Measurements from ENCODE around the gene ZNF785. TPM values are rescaled to one million over a fixed set of nuclear protein-coding genes. Genes with fewer than 3 reads are reported as not detected.
A peak's percentile ranks its signal among the peaks of the same experiment; 100 is the strongest.

Gene ZNF785
- total and polyA plus RNA-seq, 7 donors, result 0.92 to 19.9 (median 7.8) TPM

GRCh38 chr16:30619638-30620037, 34.1 kb upstream of the ZNF785 start:
- Histone ChIP-seq H3K36me3 (no peaks in the 10 kb centered on the region), H3K9me3 (no peaks in the 10 kb centered on the region), H3K27me3 (peaks cover 0 to 4% (median 0%) of the 10 kb centered on the region in 3 donors), H3K4me3 (no peak overlapping the region), H3K27ac (no peak overlapping the region), H3K4me1 (no peaks in the 10 kb centered on the region)
- intact Hi-C loops (cut with DNase I), result no loop called here
- DNase-seq, result no peak
- no peak for TF ChIP-seq EP300 (IDR thresholded peaks at IDR 0.05)
- TF ChIP-seq POLR2A (IDR thresholded peaks at IDR 0.05), result no peak
- no peak for TF ChIP-seq POLR2AphosphoS5 (IDR thresholded peaks at IDR 0.05)
- TF ChIP-seq CTCF (IDR thresholded peaks at IDR 0.05), result no peak
- WGBS, 2 donors, result 86 to 91% methylated on average over 5 of the region's 5 CpGs

GRCh38 chr16:30619202-30619601, 33.7 kb upstream of the ZNF785 start:
- WGBS, 2 donors, result 86 to 94% methylated on average over 4 of the region's 4 CpGs
- intact Hi-C loops (cut with DNase I), result no loop called here
- Histone ChIP-seq H3K4me3 (no peak overlapping the region), H3K9me3 (no peaks in the 10 kb centered on the region), H3K4me1 (no peaks in the 10 kb centered on the region), H3K27ac (no peak overlapping the region), H3K36me3 (no peaks in the 10 kb centered on the region), H3K27me3 (peaks cover 0 to 4% (median 0%) of the 10 kb centered on the region in 3 donors)
- TF ChIP-seq CTCF (IDR thresholded peaks at IDR 0.05), result no peak
- no peak for TF ChIP-seq POLR2A (IDR thresholded peaks at IDR 0.05)
- TF ChIP-seq POLR2AphosphoS5 (IDR thresholded peaks at IDR 0.05), result no peak
- no peak for TF ChIP-seq EP300 (IDR thresholded peaks at IDR 0.05)
- no peak for DNase-seq

DNA sequence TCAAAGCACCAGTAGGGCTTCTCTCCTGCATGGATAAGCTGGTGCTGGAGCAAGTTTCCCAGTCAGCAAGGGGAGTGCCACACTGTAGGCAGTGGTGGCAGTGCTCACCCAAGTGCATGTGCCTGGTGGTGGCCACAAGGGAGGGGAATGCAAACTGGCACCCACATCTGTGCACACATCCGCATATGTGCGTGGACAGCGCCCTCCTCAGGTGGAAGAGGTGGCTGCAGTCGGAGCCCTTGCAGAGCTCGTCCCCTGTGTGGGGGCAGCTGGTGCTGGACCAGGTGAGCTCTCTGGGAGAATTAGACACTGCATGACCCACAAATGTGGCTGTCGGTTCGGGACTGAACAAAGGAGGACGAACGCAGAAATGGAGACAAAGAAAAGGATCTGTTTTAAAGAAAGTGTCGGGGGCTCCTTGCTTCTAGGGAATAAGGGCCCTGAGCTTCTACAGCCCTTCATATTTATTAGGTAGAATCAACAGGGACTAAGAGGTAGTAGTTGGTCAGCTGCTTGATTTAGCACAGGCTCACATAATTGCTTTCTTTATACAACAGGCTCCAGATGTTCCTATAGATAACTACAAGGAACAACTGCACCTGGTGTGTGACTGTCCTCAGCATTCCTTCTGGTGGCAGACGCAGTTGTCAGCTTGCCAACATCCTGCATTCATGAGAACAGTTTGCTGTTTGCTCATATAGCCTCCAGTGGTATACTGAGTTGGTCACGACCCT, 30.0 kb upstream of the ZNF785 start:
- DNase-seq, result no peak
- intact Hi-C loops (cut with DNase I), result no loop called here
- Histone ChIP-seq H3K27me3 (peaks cover 0 to 4% (median 0%) of the 10 kb centered on the region in 3 donors), H3K36me3 (no peaks in the 10 kb centered on the region), H3K9me3 (no peaks in the 10 kb centered on the region), H3K4me3 (no peak overlapping the region), H3K4me1 (peaks cover 0 to 4% (median 2%) of the 10 kb centered on the region in 4 donors), H3K27ac (no peak overlapping the region)
- TF ChIP-seq CTCF (IDR thresholded peaks at IDR 0.05) (peak in 2 of 4 experiments; percentile 16 to 52), POLR2A (IDR thresholded peaks at IDR 0.05) (no peak)
- WGBS, 2 donors, result 35 to 42% methylated on average over 12 of the region's 12 CpGs

DNA sequence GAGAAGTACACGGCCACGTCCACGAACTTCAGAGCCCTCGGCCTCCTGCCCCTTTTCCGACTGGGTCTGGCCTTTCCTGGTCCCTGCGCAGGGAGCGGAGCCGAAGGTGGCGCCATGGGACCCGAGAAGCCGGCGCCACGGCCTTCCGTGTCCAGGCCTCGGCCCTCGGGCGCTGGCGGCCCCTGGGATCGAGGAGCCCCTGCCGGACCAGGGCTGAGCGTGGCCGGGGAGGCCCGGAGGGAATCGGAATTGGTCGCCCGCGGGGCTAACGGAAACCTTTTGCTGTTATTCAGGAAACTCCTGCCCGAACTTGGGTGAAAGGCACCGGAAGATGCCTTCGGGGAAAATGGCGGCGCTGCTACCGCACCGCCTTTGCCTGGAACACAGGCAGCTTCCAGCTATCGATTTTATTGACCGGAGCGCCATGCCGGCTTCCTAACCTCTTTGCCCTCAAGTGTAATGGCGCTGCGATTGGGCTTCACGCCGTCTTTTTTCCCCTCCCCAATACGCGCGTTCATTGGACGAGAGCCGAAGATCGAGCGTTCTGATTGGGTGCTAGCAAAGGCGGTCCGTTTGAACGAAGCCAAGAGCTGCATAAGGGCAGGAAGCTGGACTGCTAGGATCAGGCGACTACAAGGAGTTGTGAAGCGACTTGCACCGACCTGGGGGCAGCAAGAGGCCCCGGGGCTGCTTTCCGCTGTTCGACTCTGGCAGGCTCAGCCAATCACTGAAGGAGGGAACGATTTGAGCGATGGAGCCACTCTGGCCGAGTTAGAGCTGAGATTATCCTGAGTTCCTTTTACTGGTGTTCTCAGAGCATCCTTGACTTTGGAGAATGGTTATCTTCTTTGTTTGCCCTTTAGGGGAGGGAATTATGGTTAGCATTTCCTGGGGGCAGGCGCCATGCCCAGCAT, 24.7 kb upstream of the ZNF785 start, which contains the start of gene ZNF689:
TSS of gene ZNF689 (minus strand) at position 464 of the 914 bp plus-strand sequence. CDS start at position 116, 348 bp downstream.
- TF ChIP-seq POLR2A (IDR thresholded peaks at IDR 0.05) (peak; percentile 32 to 36), POLR2AphosphoS5 (IDR thresholded peaks at IDR 0.05) (peak; percentile 16 to 79 (median 76)), CTCF (IDR thresholded peaks at IDR 0.05) (no peak)
- Histone ChIP-seq H3K9me3 (no peaks in the 10 kb centered on the region), H3K27ac (peak within 1 kb of the TSS; percentile 96 to 99 (median 97)), H3K36me3 (peaks cover 0 to 37% (median 3%) of the 10 kb centered on the region in 4 donors), H3K27me3 (no peaks in the 10 kb centered on the region), H3K4me3 (peak within 1 kb of the TSS; percentile 69 to 96 (median 83)), H3K4me1 (peaks cover 0 to 23% (median 16%) of the 10 kb centered on the region in 4 donors)
- WGBS, 2 donors, result 0% methylated on average over 63 of the region's 63 CpGs
- DNase-seq, result peak; percentile 98
- intact Hi-C loops (cut with DNase I), result no loop called here
